ENCODE results near the gene VPS51.

GRCh38 chr11:65107751-65108468 lies 11.9 kb downstream of the VPS51 start:
- TF ChIP-seq CTCF (IDR thresholded peaks at IDR 0.05) (no peak), POLR2A (IDR thresholded peaks at IDR 0.05) (no peak), EP300 (IDR thresholded peaks at IDR 0.05) (no peak)

All from tibial nerve (tissue), 4 donors.